Neutrophil (primary cell): Measurements from ENCODE around the gene CHAMP1.

ENCODE experiments used
- H3K27ac ChIP-seq: fragments of 200-600 bp; sonication (generic); 2 replicates; pipeline ENCODE4 v1.5.1; 2016; ENCODE audit warnings: mild to moderate bottlenecking, moderate library complexity
- H3K27me3 ChIP-seq: fragments of 200-600 bp; sonication (generic); 2 replicates; pipeline ENCODE4 v1.6.0; 2016; ENCODE audit warnings: mild to moderate bottlenecking
- H3K36me3 ChIP-seq: fragments of 200-600 bp; sonication (generic); 2 replicates; pipeline ENCODE4 v1.5.1; 2017
- H3K4me1 ChIP-seq, 2 experiments: fragments of 200-600 bp in 1 of 2; sonication (generic) in 1 of 2; 1 replicate in 1 of 2; 2 replicates in 1 of 2; pipeline versions ENCODE4 v1.5.1 to v1.6.1; 2013 to 2016; ENCODE audit warnings: low read depth in 1 of 2, low read length in 1 of 2, mild to moderate bottlenecking in 1 of 2, moderate library complexity in 1 of 2; ENCODE audit not compliant: control insufficient read depth in 1 of 2, insufficient read depth in 1 of 2
- H3K4me3 ChIP-seq, 2 experiments: fragments of 200-600 bp in 1 of 2; sonication (generic) in 1 of 2; 1 replicate in 1 of 2; 2 replicates in 1 of 2; pipeline ENCODE4 v1.5.1; 2013 to 2016; ENCODE audit warnings: low read depth in 1 of 2, low read length in 1 of 2, mild to moderate bottlenecking in 1 of 2, moderate library complexity in 1 of 2
- H3K9me3 ChIP-seq: fragments of 200-600 bp; sonication (generic); 2 replicates; pipeline ENCODE4 v1.5.1; 2016
- CTCF ChIP-seq: fragments of 200-600 bp; sonication (generic); IDR thresholded peaks from 2 replicates; pipeline ENCODE4 v1.5.1; 2016; ENCODE audit warnings: antibody characterized with exemption

Gene CHAMP1

GRCh38 chr13:114288157-114288591 is 26.1 kb upstream of the CHAMP1 start:
- Histone ChIP-seq H3K27me3 (no peaks in the 10 kb centered on the region), H3K4me3 (no peak overlapping the region), H3K27ac (no peak overlapping the region), H3K36me3 (peaks cover 50% of the 10 kb centered on the region), H3K4me1 (peaks cover 0 to under 1% of the 10 kb centered on the region in 2 experiments), H3K9me3 (no peaks in the 10 kb centered on the region)
- TF ChIP-seq CTCF: no peak

- no peaks in the 10 kb centered on the region for H3K9me3 ChIP-seq
- no peak overlapping the region for H3K27ac ChIP-seq
- no peak for TF ChIP-seq CTCF
- no peaks in the 10 kb centered on the region for H3K27me3 ChIP-seq
- H3K36me3 ChIP-seq: peaks cover 64% of the 10 kb centered on the region
- H3K4me3 ChIP-seq: no peak overlapping the region
- no peaks in the 10 kb centered on the region for H3K4me1 ChIP-seq
These were observed 17.9 kb upstream of the CHAMP1 start for GRCh38 chr13:114296448-114296847.

- Histone ChIP-seq H3K9me3 (no peaks in the 10 kb centered on the region), H3K4me1 (no peaks in the 10 kb centered on the region), H3K4me3 (no peak overlapping the region), H3K27me3 (no peaks in the 10 kb centered on the region), H3K27ac (no peak overlapping the region), H3K36me3 (peaks cover 66% of the 10 kb centered on the region)
- no peak for TF ChIP-seq CTCF
These were observed 17.4 kb upstream of the CHAMP1 start for GRCh38 chr13:114296902-114297301.

GRCh38 chr13:114298866-114299265 is 15.4 kb upstream of the CHAMP1 start:
- Histone ChIP-seq H3K9me3 (no peaks in the 10 kb centered on the region), H3K27ac (no peak overlapping the region), H3K36me3 (peaks cover 74% of the 10 kb centered on the region), H3K27me3 (no peaks in the 10 kb centered on the region), H3K4me3 (no peak overlapping the region), H3K4me1 (no peaks in the 10 kb centered on the region)
- no peak for TF ChIP-seq CTCF

GRCh38 chr13:114299604-114300305 is 14.5 kb upstream of the CHAMP1 start:
- H3K27ac ChIP-seq: no peak overlapping the region
- H3K36me3 ChIP-seq: peaks cover 76% of the 10 kb centered on the region
- TF ChIP-seq CTCF: no peak
- no peaks in the 10 kb centered on the region for H3K27me3 ChIP-seq
- H3K9me3 ChIP-seq: no peaks in the 10 kb centered on the region
- no peak overlapping the region for H3K4me3 ChIP-seq
- no peaks in the 10 kb centered on the region for H3K4me1 ChIP-seq
